HEK293T (cell line): ENCODE measurements around the gene FAM151A.

Experiments used
- ARNT ChIP-seq: fragments of 450-650 bp; IDR thresholded peaks from 2 replicates; pipeline ENCODE4 v1.6.1; 2017; ENCODE audit warnings: mild to moderate bottlenecking
- BHLHE40 ChIP-seq: fragments of 450-650 bp; IDR thresholded peaks from 2 replicates; pipeline ENCODE4 v1.6.1; 2016; ENCODE audit warnings: mild to moderate bottlenecking, moderate library complexity, borderline replicate concordance
- CTBP1 ChIP-seq: fragments of 450-650 bp; IDR thresholded peaks from 2 replicates; pipeline ENCODE4 v1.6.1; 2016; ENCODE audit warnings: borderline replicate concordance
- ELF4 ChIP-seq: fragments of 450-650 bp; IDR thresholded peaks from 2 replicates; pipeline ENCODE4 v1.6.1; 2017; ENCODE audit warnings: antibody characterized with exemption
- FOXA1 ChIP-seq: fragments of 450-650 bp; IDR thresholded peaks from 2 replicates; pipeline ENCODE4 v1.6.1; 2016; ENCODE audit warnings: mild to moderate bottlenecking
- FOXK2 ChIP-seq: fragments of 450-650 bp; IDR thresholded peaks from 2 replicates; pipeline ENCODE4 v1.6.1; 2016; ENCODE audit warnings: mild to moderate bottlenecking
- FOXM1 ChIP-seq: fragments of 450-650 bp; IDR thresholded peaks from 2 replicates; pipeline ENCODE4 v1.6.1; 2017; ENCODE audit warnings: mild to moderate bottlenecking, borderline replicate concordance
- HDGF ChIP-seq: fragments of 450-650 bp; IDR thresholded peaks from 2 replicates; pipeline ENCODE4 v1.6.1; 2017; ENCODE audit warnings: antibody characterized with exemption, borderline replicate concordance
- L3MBTL2 ChIP-seq: fragments of 450-650 bp; conservative IDR thresholded peaks from 2 replicates; pipeline ENCODE4 v1.6.1; 2016; ENCODE audit warnings: mild to moderate bottlenecking
- LEF1 ChIP-seq: fragments of 450-650 bp; IDR thresholded peaks from 2 replicates; pipeline ENCODE4 v1.6.1; 2017; ENCODE audit warnings: mild to moderate bottlenecking, borderline replicate concordance
- SP1 ChIP-seq: fragments of 450-650 bp; IDR thresholded peaks from 2 replicates; pipeline ENCODE4 v1.6.1; 2017
- SUZ12 ChIP-seq: fragments of 450-650 bp; IDR thresholded peaks from 2 replicates; pipeline ENCODE4 v1.6.1; 2016; ENCODE audit warnings: mild to moderate bottlenecking
- TARDBP ChIP-seq: fragments of 450-650 bp; IDR thresholded peaks from 2 replicates; pipeline ENCODE4 v1.6.1; 2016
- ZNF384 ChIP-seq: fragments of 450-650 bp; IDR thresholded peaks from 2 replicates; pipeline ENCODE4 v1.6.1; 2016

DNA sequence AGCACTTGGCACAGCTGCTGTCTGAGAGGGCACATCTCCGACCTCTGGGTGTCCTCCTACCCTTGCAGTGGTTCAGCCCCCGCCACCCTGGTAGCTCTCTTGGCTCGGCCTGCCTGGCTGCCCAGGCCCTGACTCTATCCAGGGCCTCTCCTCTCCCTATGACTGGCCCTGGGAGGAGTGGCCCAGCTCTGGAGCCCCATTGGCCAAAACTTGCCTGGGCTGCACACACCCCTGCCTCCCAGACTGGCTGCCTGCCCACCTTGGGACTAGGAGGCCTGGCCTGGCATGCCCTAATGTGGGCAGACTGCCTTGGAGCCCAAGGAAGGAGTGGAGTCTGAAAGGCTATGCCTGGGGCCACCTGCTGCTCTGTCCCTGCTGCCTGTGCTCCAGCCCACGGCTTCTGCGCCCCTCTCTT is 41.7 kb downstream of the FAM151A start:
- TF ChIP-seq SP1 (no peak), FOXA1 (no peak), BHLHE40 (no peak), ZNF384 (no peak), FOXM1 (no peak), SUZ12 (no peak), FOXK2 (no peak), L3MBTL2 (no peak), ARNT (no peak), HDGF (no peak), TARDBP (no peak), CTBP1 (no peak), ELF4 (no peak), LEF1 (no peak)
